NCI-H446 (cell line): ENCODE results near the gene MAP4.

Source experiments
- DNase-seq, 2 experiments: peaks; one replicate each; lab custom pipeline; 2025; lab: John Stamatoyannopoulos, UW

The MAP4 gene

DNA sequence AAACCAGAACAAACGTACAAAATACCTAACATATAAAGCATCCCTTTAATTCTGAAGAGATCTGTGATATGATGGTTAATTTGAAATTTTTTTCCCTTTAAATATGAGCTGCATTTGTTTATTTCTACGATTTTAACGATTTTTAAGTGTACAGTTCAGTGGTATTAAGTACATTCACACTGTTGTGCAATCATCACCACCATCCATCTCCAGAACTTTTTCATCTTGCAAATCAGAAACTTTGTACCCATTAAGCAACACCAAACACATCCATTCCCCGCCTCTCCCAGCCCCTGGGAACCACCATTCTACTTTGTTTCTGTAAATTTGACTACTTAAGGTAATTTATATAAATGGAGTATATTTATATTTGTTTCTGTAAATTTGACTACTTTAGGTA, 51.5 kb downstream of the MAP4 start:
- DNase-seq: no peak

DNA sequence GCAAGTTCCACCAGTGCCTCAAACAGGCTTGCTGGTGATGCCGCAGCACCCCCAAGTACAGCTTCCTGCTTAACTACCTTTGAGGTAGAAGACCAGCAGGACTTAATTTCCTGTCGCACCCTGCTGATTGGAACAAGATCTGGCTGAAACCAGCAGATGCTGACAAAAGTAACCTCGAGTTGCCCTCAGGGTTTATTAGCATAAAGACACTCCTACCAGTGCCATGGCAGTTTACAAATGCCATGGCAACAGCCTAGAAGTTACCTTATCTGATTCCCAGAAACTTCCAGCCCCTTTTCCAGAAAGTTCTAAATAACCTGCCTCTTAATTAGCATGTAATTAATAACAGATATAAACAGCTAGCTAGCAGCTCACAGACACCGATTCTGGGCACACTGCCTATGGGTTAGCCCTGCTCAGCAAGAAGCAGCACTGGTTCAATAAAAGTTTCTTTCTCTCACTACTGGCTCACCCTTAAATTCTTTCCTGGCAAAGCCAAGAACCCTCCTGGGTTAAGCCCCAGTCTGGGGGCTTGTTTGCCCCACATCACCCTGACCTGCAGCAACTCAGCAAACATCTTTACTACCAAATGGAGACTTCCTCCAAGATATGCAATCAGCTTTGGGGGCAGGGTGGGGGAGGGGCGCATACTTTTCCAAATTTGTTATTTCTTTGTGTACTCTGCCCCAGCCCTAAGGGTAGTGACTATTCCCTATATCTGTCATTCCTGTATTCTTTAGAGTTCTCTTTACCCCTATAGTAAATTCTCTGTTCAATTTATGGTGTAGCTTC, 54.2 kb downstream of the MAP4 start:
- no peak for DNase-seq

DNA sequence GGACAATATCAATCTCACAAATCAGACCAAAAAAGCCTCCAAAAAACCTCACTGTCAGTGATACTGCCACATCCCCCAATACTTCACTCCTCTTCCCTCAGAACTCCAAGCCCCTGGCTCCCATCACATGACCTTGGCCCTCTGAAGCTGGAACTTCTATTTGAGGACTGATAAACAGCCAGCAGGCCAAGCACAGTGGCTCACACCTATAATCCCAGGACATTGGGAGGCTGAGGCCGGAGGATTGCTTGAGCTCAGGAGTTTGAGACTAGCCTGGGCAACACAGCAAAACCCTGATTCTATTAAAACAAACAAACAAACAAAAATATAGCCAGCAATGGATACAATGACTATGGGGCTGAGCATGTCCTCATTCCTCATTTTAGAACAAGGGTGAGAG, 55.2 kb downstream of the MAP4 start:
- DNase-seq: no peak

DNA sequence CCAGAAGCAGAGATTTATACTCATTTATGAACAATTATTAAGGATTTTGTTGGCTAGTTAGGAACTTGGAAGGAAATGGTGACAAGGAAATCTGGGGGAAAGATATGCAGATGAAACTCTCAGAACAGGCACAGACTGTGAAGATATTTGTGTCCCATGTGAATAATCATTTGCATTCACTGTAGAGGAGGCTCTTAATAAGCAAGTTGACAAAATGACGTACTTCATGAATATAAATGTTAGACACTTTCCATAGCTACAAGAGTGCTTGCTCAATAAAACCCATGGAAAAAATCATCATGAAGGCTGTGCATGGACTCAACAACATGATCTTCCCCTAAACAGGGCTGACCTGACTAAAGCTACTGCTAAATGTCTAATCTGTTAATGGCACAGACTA, 59.7 kb downstream of the MAP4 start:
- no peak for DNase-seq

DNA sequence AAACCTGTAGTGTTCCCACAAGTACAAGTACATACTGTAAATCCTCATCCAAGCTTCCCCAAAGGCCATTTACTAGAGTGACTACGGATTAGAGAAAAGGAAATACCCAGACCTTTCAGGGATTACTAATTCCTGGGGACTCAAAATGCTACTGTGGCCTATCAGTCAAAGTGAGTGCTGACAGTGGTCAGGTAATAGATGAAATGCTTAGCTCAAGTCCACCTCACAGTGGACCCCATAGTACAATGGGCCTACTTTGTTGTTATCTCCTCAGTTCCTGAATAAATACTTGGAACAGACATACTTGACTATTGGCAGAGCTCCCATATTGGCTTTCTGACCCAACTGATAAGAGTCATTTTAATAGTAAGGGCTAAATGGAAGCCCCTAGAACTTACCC, 61.6 kb downstream of the MAP4 start:
- DNase-seq: no peak

DNA sequence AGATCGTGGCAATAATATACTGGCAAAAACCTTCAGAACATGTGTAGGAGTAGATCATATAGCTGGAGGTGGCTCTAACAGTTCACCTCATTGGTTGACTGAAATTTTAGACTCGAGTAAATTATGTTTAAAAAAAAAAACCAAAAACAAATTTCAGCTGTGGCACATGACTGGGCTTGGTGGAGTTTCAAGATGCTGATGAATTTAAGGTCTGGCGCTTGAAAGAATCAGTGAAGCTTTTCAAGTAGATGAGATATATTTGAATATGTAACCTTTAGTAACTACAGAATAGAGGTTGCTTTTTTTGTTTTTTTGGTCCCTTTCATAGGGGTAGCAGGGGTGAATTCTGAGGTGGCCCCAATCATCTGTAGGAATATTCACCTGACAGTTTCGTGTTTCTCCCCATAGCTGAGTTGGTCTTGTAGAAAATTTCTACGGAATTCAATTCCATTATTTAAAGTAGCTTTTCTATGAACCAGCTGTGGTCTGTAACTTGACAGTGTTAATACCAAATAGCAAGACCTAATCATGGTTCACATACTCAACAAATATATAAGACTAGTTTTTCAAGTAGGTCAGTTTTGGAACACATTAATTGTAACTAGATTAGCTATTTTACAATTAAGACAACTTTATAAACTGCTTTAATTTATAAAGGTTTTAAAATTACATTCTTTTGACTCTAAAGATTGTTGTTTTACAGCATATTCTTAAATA, 65.6 kb downstream of the MAP4 start:
- no peak for DNase-seq

DNA sequence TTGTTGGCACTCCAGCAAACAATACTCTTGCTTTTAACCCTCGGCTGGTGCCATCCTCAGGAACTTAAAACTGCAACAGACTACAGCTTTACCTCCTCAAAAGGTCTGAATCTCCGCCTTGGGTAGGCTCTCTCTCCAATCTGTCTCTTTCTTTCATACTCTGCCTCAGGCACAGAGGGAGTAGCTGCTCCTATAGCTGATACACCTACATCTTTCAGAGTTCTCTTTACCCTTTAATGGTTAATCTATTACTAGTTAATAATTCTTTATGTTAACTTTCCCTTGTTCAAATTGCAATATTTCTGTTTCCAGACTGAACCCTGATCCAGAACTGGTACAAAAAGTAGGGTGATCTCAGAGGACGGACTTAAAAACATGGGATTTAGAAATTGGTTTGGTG, 66.2 kb downstream of the MAP4 start:
- DNase-seq: no peak

DNA sequence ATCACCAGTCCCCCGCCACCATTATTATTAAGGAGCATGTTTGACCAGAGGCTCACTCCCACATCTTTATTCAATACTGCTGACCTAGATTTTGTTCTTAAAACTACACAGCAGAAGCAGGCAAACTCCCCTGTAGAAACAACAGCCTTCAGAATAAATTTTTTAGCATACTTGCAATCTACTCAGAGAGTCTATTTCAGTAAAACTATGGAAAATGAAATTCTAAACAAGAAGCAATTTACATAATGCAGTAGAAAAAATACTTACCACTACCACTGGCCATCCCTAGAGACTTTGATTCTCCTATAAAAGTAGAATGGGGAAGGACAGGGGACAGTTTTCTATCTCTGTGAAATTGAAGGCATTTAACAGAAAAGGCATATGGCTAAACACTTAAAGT, 76.0 kb downstream of the MAP4 start:
- no peak for DNase-seq

DNA sequence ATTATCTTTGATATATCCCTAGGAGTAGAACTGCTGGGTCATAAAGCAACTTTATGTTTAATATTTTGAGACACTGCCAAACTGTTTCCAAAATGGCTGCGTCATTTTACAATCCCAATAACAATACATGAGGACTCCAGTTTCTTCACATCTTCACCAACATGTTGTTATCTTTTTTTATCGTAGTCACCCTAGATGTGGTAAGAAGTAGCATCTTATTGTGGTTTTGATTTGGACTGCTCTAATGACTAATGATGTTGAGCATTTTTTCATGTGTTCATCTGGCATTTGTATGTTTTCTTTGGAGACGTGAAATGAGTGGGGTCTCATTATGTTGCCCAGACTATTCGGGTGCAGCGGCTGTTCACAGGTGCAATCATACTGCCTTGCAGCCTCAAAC, 83.8 kb downstream of the MAP4 start:
- no peak for DNase-seq

DNA sequence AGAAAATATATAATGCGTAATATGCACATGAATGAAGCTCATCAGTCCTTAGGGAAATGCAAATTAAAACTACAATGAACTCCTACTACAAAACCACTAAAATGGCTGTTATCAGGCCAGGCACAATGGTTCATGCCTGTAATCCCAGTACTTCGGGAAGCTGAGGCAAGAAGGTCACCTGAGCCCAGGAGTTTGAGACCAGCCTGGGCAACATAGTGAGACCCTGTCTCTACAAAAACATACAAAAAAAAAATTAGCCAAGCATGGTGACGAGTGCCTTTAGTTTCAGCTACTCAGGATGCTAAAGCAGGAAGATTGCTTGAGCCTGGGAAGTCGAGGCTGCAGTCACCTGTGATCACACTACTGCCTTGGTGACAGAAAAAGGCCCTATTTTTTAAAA, 85.2 kb downstream of the MAP4 start:
- DNase-seq: no peak

DNA sequence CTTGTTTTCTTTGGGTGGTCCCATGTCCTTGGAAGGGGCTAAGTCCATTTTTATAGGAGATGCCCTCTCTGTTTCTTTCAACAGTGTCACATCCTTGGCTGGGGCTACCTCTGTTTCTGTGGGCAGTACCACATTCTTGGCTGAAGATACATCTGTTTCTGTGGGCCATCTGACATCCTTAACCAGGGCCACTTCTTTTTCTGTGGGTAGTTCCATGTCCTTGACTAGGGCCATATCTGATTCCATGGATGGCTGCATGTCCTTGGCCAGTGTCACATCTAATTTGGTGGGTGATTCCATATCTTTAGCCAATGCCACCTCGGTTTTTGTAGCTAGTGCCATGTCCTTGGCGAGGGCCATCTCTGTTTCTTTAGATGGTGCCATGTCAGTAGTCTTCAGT, 99.5 kb downstream of the MAP4 start:
- DNase-seq: no peak

DNA sequence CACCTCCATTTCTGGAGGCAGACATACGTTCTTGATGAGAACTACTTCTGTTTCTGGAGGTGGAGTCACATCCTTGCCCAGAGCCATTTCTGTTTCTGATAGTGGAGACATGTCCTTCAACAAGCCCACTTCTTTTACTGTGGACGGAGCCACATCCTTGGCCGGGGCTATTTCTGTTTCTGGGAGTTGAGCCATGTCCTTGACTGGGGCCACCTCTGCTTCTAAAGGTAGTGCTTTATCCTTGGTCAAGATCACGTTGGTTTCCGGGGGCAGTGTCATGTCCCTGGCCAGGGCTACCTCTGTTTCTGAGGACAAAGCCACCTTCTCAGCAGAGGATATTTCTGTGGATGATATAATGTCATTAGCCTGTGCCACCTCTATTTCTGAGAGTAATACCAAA, 100.0 kb downstream of the MAP4 start:
- DNase-seq: no peak

DNA sequence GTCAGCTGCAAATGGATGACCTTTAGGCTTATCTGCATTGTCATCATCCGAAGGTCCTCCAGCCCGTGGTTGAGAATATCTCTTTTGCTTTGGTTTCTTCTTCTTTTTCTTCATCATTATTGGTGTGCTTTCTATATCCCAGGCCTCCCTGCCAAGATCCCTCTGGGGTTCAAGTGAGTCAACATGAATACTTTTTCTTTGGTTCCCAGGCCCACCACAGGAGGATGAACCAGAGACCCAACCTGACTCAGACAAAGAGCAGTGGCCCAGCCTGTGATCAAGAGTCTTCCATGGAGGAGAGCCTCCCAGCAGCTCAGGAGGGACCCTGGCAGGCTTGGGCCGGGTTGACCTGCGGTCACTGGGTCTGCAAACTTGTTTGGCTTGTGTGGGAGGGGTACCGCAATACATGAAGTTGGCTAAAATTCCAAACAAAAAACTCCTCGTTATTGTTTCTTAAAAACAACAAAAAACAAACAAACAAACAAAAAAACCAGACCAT, 104.2 kb downstream of the MAP4 start:
- no peak for DNase-seq

DNA sequence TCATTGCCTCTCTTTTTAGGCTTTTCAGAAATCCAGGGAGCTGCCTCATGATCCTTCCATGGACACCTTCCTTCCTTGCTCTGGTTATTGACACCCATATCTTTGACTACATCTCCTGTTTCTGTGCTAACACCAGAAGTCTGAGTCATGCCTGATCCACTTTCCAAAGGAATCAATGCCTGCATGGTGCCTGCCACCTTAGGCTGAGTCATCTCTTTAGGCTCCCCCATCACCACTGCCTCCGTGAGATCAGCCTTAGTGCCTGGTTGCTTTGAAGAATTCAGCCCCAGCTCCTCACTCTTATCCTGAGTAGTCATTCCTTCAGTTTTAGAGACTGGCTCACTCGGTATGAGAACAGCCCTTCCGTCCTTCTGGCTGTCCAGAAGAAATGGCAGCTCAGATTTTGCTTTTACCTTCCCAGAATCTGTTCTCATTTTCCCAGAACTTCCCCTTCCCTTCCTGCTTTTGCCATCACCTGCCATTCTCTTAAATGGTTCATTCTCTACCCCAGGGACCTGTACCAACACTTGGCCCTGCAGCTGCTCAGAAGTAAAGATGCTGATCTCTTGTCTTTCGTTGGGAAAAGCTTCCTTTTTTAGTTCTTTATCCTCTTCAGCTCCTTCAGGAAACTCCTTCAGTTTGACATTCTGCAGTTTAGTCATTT, 105.3 kb downstream of the MAP4 start:
- no peak for DNase-seq

DNA sequence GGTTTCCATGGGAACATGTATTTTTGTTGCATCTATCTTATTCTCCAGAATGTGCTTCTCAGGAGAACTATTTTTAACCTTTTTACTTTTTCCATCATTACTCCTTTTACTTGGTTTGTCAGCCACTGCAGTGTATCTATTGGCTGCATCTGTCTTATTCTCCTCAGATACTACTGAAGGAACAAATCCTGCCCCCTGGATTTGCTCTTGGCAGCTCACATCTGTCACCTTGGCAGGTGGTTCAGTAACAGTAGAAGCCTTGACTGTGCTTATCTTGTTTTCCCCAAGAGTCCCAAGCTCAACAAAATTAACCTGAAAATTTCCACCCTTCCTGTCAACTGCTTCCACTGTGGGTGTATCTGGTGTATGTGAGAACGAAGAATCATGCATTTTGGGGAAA, 106.0 kb downstream of the MAP4 start:
- DNase-seq: no peak

DNA sequence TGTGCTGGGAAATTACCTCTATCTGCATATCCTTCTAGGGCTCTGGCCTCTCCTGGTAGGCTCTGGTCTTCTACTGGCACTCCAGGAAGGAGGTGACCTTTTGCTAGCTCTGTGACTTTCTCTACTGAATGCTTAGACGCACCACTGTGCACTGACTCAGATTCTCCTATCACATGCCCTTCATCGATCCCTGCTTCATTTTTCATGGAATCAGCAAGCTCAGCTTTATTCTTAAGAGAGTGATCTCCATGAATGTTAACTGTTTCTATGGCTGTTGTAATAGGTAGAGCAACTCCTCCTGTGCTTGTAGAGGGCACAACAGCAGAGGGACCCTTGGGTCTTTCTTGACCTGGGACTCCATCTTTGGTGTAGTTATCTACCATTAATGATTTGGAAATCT, 106.6 kb downstream of the MAP4 start:
- DNase-seq: no peak

DNA sequence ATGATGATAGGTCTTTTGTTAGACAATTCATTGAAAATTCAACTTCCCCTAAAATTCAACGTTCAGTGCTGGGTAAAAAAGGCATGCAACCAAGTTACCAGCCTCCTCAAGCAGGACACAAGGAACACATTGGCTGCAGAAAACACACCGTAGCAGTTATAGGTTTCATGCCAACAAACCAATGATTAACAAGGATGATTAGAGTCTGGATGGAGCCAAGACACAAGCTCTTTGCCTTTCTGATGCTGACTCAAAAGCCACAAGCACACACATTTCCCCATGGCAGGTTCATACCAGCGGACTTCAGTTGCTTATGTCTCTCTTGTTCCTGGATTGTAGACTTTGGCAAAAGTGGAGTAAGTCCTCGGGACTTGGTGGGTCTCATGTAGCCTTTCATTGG, 107.5 kb downstream of the MAP4 start:
- DNase-seq: no peak

DNA sequence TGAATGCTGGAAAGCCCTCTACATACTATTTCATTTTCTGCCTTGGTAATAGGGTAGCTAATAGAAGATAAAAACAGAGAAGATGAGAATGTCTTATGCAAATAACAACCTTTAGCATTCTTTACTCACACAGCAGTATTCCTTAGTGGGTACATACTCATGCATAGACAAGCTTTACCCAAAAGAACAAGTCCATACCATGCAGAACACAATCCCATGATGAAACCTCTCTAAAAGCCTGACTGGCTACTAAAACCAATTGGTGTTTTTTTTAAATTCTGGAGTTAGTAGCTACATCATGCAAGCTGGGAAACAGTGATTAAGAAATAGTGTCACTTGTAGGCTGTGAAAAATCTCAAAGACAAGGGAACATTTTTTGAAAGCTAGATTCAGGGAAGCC, 108.4 kb downstream of the MAP4 start:
- no peak for DNase-seq

DNA sequence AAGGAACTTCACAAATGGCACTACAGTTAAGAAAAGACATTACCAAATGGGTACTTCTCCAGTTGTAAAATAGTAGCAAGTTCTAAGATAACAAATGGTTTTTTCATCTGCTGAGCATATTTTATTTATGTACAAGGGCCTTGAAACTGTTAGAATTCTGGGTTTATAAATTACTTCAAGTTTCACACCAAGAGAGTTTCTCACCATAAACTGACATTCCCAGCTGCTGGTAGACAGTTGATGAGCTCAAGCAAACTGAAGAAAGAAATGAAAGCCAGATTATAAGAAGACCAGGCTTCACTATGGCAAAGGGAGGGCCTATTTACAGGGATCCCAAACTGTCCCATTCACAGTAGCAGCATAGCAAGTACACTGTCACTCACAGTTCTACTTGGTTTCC, 113.5 kb downstream of the MAP4 start:
- DNase-seq: no peak

DNA sequence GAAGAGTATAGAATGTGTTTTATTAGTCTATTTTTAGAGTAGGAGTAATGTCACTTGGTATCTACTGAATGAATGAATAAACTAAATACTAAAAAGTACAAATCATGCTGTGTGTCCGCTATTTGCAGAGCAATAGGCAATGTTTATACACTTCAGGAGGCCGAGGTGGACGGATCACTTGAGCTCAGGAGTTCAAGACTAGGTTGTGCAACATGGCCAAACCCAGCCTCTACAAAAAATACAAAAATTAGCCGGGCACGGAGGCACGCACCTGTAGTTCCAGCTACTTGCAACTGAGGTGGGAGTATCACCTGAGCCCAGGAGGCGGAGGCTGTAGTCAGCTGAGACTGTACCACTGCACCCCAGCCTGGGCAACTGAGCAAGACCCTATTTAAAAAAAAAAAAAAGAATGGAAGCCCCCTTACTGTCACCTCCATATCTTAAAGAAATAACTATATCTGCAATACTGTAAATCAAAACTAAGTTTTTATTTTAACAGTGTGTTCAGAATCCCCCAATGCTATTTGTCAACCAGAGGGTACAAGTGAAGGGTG, 114.9 kb downstream of the MAP4 start:
- DNase-seq: no peak

DNA sequence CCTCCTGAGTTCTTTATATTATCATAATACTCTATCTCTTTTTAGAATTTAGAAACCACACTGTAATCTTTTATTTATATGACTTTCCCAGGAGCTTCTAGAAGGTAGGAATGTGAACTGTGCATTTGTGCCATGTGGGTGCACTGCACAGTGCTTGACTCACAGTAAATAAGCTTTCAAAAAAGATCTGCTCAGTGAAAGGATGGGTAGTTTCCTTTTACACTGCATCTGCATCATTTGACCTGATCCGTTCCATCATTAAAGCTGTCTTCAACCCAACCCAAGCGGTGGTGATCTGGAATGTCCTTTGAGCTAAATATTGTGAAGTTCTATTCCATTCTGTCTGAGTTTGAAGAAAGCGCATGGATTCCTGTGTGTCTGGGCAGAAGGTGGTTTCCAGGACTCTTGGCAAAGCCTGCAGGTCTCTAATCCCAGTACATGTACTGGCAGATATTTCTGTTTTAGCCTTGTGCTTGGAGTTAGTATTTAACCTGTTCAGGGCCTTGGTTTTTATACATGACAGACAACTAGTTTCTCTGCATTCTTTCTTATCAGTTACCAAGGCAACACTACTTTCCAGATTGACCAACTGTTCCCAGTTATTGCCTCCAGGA, 116.6 kb downstream of the MAP4 start:
- DNase-seq: no peak

DNA sequence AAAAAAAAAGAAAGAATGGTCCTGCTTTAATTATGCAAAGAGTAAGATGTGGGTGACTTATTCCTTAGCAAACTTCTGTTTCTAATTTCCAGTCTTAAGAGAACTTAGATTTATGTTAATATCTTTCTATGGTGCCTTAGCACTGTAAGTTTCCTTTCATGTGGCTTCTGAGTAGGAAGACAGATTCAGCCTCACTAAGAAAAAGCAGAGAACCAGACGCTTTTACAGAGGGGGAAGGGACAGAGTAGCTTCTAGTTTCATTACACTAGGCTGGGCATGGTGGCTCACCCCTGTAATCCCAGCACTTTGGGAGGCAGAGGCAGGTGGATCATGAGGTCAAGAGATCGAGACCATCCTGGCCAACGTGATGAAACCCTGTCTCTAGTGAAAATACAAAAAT, 118.3 kb downstream of the MAP4 start:
- DNase-seq: no peak
